Skeletal muscle cell (primary cell): ENCODE results near the gene FSCN2.
"Not testable (repeated sequence)": the region's sequence is repeated elsewhere in the genome, so short reads cannot be mapped to it uniquely, and the experiment has no call there.

Experiments used
- DNase-seq: peaks from one replicate; pipeline ENCODE4 v3.0.0-alpha.2; 2010; ENCODE audit warnings: low read depth
- H3K4me3 ChIP-seq: 2 replicates; pipeline ENCODE4 v1.5.1; 2011; ENCODE audit warnings: low read depth, mild to moderate bottlenecking, control low read depth, low read length, moderate library complexity

The FSCN2 gene

GRCh38 chr17:81582749-81583148, 54.6 kb downstream of the FSCN2 start:
- no peak overlapping the region for H3K4me3 ChIP-seq
- DNase-seq: no peak

GRCh38 chr17:81583589-81584342, 55.6 kb downstream of the FSCN2 start:
- H3K4me3 ChIP-seq: no peak overlapping the region

GRCh38 chr17:81584771-81585170, 56.6 kb downstream of the FSCN2 start:
- DNase-seq, H3K4me3 ChIP-seq: not testable (repeated sequence)

More at GRCh38 chr17:81583589-81584342, 55.6 kb downstream of the FSCN2 start:
- DNase-seq: no peak

- H3K4me3 ChIP-seq: no peak overlapping the region
- DNase-seq: no peak
These were observed 57.9 kb downstream of the FSCN2 start for GRCh38 chr17:81586096-81586495.
